Kidney capillary endothelial cell (primary cell): ENCODE data around the gene ESRRB.
"Not testable (repeated sequence)": the region's sequence is repeated elsewhere in the genome, so short reads cannot be mapped to it uniquely, and the experiment has no call there.

ENCODE experiments used
- DNase-seq: peaks from one replicate; pipeline ENCODE4 v3.0.0-alpha.2; 2018; ENCODE audit warnings: low spot score

Gene ESRRB

GRCh38 chr14:76497550-76498462 lies 121.9 kb downstream of the ESRRB start:
- DNase-seq, result no peak

- DNase-seq, result no peak
Observed at GRCh38 chr14:76498463-76498935, 122.6 kb downstream of the ESRRB start.

GRCh38 chr14:76498976-76499375 lies 123.0 kb downstream of the ESRRB start:
- no peak for DNase-seq

- no peak for DNase-seq
Observed at GRCh38 chr14:76499399-76499798, 123.5 kb downstream of the ESRRB start.

GRCh38 chr14:76500011-76500410 lies 124.1 kb downstream of the ESRRB start:
- no peak for DNase-seq

GRCh38 chr14:76500480-76500879 lies 124.5 kb downstream of the ESRRB start:
- DNase-seq, result no peak

GRCh38 chr14:76501156-76501720 lies 125.3 kb downstream of the ESRRB start:
- no peak for DNase-seq

GRCh38 chr14:76502219-76502618 lies 126.3 kb downstream of the ESRRB start:
- DNase-seq, result no peak

GRCh38 chr14:76502638-76503037 lies 126.7 kb downstream of the ESRRB start:
- no peak for DNase-seq

GRCh38 chr14:76509311-76509710 lies 133.4 kb downstream of the ESRRB start:
- no peak for DNase-seq

GRCh38 chr14:76510181-76510580 lies 134.2 kb downstream of the ESRRB start:
- DNase-seq, result no peak

- no peak for DNase-seq
Observed at GRCh38 chr14:76514213-76514998, 138.5 kb downstream of the ESRRB start.

GRCh38 chr14:76516884-76517283 lies 140.9 kb downstream of the ESRRB start:
- no peak for DNase-seq

GRCh38 chr14:76518366-76518765 lies 142.4 kb downstream of the ESRRB start:
- no peak for DNase-seq

- no peak for DNase-seq
Observed at GRCh38 chr14:76525106-76525821, 149.3 kb downstream of the ESRRB start.

GRCh38 chr14:76531085-76531484 lies 155.1 kb downstream of the ESRRB start:
- no peak for DNase-seq

GRCh38 chr14:76531821-76532318 lies 155.9 kb downstream of the ESRRB start:
- no peak for DNase-seq

GRCh38 chr14:76536636-76537035 lies 160.7 kb downstream of the ESRRB start:
- DNase-seq, result not testable (repeated sequence)

- no peak for DNase-seq
Observed at GRCh38 chr14:76537906-76538647, 162.1 kb downstream of the ESRRB start.

- DNase-seq, result no peak
Observed at GRCh38 chr14:76538648-76539008, 162.7 kb downstream of the ESRRB start.

GRCh38 chr14:76539130-76539529 lies 163.2 kb downstream of the ESRRB start:
- DNase-seq, result no peak
